ENCODE measurements around the gene NGDN. TPM values are rescaled to one million over a fixed set of nuclear protein-coding genes. Genes with fewer than 3 reads are reported as not detected.

The NGDN gene
- total RNA-seq, 1 experiment from 2014 or later: 42.2 TPM

- CTCF ChIA-PET: no interaction called here
- intact Hi-C loops (cut with micrococcal nuclease; ENCODE audit: unreplicated experiment): no loop called here
These were observed 23.1 kb upstream of the NGDN start for GRCh38 chr14:23446291-23446851.

DNA sequence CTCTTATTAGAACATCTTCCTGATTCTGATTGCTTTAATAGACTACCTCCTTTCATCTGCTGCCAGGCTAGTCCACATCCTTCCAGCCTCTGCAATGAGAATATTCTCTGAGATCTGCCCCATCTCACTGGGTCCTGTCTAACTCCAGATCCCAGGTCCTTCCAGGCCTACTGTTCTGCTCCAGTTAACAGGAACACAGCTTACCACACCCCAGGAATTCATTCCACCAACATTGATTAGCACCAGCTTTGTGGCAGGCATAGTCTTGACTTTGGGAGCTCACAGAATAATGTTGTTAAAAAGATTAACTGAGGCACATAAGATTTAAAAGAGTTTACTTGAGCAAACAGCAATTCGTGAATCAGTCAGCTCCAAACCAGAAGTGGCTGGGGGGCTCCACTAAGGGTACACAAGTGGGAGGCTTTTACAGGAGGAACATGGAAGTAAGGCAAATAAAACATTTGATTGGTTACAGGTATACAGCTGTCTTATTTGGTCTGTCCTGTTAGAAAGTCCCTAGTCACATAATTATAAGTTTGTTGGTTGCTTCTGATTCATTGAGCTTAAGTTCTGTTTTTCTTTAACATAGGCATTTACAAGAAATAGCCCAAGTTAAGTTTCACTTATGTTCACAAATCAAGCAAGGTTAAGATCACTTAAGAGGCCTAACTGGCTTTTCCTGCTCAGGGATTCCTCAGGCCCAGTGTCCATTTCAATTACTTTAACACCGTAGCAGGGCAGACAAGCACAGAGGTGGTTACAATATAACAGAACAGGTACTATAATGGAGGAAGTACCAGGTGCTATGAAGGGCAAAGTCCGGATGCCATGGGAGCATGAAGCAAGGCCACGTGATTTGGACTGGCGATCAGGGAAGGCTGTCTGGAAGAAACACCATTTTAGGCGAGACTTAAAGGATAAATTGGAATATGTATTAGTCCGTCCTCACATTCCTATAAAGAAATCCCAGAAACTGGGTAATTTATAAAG is 21.8 kb upstream of the NGDN start:
- TF ChIP-seq, protein P1, sequence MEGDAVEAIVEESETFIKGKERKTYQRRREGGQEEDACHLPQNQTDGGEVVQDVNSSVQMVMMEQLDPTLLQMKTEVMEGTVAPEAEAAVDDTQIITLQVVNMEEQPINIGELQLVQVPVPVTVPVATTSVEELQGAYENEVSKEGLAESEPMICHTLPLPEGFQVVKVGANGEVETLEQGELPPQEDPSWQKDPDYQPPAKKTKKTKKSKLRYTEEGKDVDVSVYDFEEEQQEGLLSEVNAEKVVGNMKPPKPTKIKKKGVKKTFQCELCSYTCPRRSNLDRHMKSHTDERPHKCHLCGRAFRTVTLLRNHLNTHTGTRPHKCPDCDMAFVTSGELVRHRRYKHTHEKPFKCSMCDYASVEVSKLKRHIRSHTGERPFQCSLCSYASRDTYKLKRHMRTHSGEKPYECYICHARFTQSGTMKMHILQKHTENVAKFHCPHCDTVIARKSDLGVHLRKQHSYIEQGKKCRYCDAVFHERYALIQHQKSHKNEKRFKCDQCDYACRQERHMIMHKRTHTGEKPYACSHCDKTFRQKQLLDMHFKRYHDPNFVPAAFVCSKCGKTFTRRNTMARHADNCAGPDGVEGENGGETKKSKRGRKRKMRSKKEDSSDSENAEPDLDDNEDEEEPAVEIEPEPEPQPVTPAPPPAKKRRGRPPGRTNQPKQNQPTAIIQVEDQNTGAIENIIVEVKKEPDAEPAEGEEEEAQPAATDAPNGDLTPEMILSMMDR (IDR thresholded peaks at IDR 0.05; ENCODE audit: unreplicated experiment): no peak

More at GRCh38 chr14:23446291-23446851, 23.1 kb upstream of the NGDN start:
- H3K36me3 Mint-ChIP-seq (ENCODE audit: insufficient read depth, unreplicated experiment): no peaks in the 10 kb centered on the region
- H3K4me3 Mint-ChIP-seq (ENCODE audit: low read depth, unreplicated experiment): no peak overlapping the region
- peaks cover 37% of the 10 kb centered on the region for H3K27me3 Mint-ChIP-seq (ENCODE audit: unreplicated experiment)
- no peak for DNase-seq
- TF ChIP-seq, protein P1 (IDR thresholded peaks at IDR 0.05; ENCODE audit: unreplicated experiment): no peak
- H3K4me1 Mint-ChIP-seq (ENCODE audit: low read depth, unreplicated experiment): peaks cover 17% of the 10 kb centered on the region
- BruUV-seq (replicated peaks): no TSS peak
- no peak overlapping the region for H3K27ac Mint-ChIP-seq (ENCODE audit: unreplicated experiment)
- peaks cover 5% of the 10 kb centered on the region for H3K9me3 Mint-ChIP-seq (ENCODE audit: low read depth, unreplicated experiment)

DNA sequence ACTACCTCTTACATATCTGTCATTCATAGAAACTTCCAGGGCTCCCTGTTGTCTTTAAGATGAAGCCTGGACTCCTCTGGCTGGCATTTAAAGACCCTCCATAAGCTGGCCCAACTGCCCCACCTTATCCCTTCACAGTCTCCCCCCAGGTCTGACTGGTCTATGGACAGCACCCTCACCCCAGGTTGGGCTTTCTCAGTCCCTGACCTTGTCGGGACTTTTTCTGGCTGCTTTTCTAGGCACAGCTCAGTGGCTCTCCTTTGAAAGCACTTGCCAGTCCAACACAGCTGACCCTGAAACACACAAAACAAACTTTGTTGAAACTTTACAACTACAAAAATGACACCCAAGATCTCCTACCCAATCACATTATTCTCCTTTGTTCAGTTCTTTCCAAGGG is 20.2 kb upstream of the NGDN start:
- H3K9me3 Mint-ChIP-seq (ENCODE audit: low read depth, unreplicated experiment): peaks cover 5% of the 10 kb centered on the region
- CTCF ChIA-PET: no interaction called here

More for the DNA sequence above, 21.8 kb upstream of the NGDN start:
- BruUV-seq (replicated peaks): no TSS peak
- H3K27ac Mint-ChIP-seq (ENCODE audit: unreplicated experiment): peak overlapping the region; percentile 40
- peaks cover 5% of the 10 kb centered on the region for H3K9me3 Mint-ChIP-seq (ENCODE audit: low read depth, unreplicated experiment)
- H3K4me3 Mint-ChIP-seq (ENCODE audit: low read depth, unreplicated experiment): no peak overlapping the region
- DNase-seq: peak; percentile 44
- no peaks in the 10 kb centered on the region for H3K36me3 Mint-ChIP-seq (ENCODE audit: insufficient read depth, unreplicated experiment)
- peaks cover 24% of the 10 kb centered on the region for H3K27me3 Mint-ChIP-seq (ENCODE audit: unreplicated experiment)
- intact Hi-C loops (cut with micrococcal nuclease; ENCODE audit: unreplicated experiment): no loop called here
- CTCF ChIA-PET: interaction anchor here (0.5 to 1.1 kb wide), 2 partner anchors 17 to 147 kb away, joined by 3 to 4 read pairs; no protein-coding TSS in a partner anchor
- H3K4me1 Mint-ChIP-seq (ENCODE audit: low read depth, unreplicated experiment): peaks cover 17% of the 10 kb centered on the region

DNA sequence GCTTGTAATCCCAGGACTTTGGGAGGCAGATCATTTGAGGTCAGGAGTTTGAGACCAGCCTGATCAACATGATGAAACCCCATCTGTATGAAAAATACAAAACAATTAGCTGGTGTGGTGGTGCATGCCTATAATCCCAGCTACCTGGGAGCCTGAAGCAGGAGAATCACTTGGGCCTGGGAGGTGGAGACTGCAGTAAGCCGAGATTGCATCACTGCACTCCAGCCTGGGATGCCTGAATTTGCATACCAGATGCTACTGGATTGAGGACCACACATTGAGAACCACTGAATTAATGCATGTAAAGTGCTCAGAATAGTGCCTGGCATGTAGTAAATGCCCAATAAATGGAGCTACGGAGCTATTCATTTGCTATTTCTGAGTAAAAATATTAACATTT is 19.1 kb upstream of the NGDN start:
- Mint-ChIP-seq H3K27me3 (ENCODE audit: unreplicated experiment) (no peaks in the 10 kb centered on the region), H3K36me3 (ENCODE audit: insufficient read depth, unreplicated experiment) (no peaks in the 10 kb centered on the region), H3K4me1 (ENCODE audit: low read depth, unreplicated experiment) (peaks cover 17% of the 10 kb centered on the region), H3K4me3 (ENCODE audit: low read depth, unreplicated experiment) (no peak overlapping the region), H3K27ac (ENCODE audit: unreplicated experiment) (no peak overlapping the region), H3K9me3 (ENCODE audit: low read depth, unreplicated experiment) (peaks cover 5% of the 10 kb centered on the region)
- CTCF ChIA-PET: no interaction called here
- TF ChIP-seq, protein P1 (IDR thresholded peaks at IDR 0.05; ENCODE audit: unreplicated experiment): no peak
- BruUV-seq (replicated peaks): no TSS peak
- DNase-seq: no peak
- intact Hi-C loops (cut with micrococcal nuclease; ENCODE audit: unreplicated experiment): no loop called here

More for the DNA sequence above, 20.2 kb upstream of the NGDN start:
- BruUV-seq (replicated peaks): no TSS peak
- H3K27ac Mint-ChIP-seq (ENCODE audit: unreplicated experiment): no peak overlapping the region
- no peak for DNase-seq
- peaks cover 8% of the 10 kb centered on the region for H3K27me3 Mint-ChIP-seq (ENCODE audit: unreplicated experiment)
- H3K4me3 Mint-ChIP-seq (ENCODE audit: low read depth, unreplicated experiment): no peak overlapping the region
- intact Hi-C loops (cut with micrococcal nuclease; ENCODE audit: unreplicated experiment): no loop called here
- TF ChIP-seq, protein P1 (IDR thresholded peaks at IDR 0.05; ENCODE audit: unreplicated experiment): no peak
- H3K36me3 Mint-ChIP-seq (ENCODE audit: insufficient read depth, unreplicated experiment): no peaks in the 10 kb centered on the region
- H3K4me1 Mint-ChIP-seq (ENCODE audit: low read depth, unreplicated experiment): peaks cover 17% of the 10 kb centered on the region
